Breast epithelium (tissue), 3 donors: ENCODE data around the gene MLST8.

Experiments
- CTCF ChIP-seq, 3 donors: fragments of 450-650 bp; IDR thresholded peaks; one replicate each; pipeline ENCODE4 v1.5.1; 2016 to 2017; ENCODE audit warnings: antibody characterized with exemption in 3 of 3, mild to moderate bottlenecking in 3 of 3, moderate library complexity in 3 of 3
- POLR2A ChIP-seq: fragments of 450-650 bp; IDR thresholded peaks from one replicate; pipeline ENCODE4 v1.6.1; 2016; ENCODE audit warnings: antibody characterized with exemption, mild to moderate bottlenecking, moderate library complexity

- no peak for TF ChIP-seq CTCF (IDR thresholded peaks at IDR 0.05)
- no peak for TF ChIP-seq POLR2A
Observed at GRCh38 chr16:2179107-2179501, 26.1 kb upstream of the MLST8 start.
